Right lobe of liver (tissue), 6 donors: ENCODE measurements around the gene MTHFR. TPM values are rescaled to one million over a fixed set of nuclear protein-coding genes. Genes with fewer than 3 reads are reported as not detected.

ENCODE experiments used
- ATAC-seq, 4 donors: fragments of 200-7000 bp; cut with Tn5 transposase; one replicate each; pipeline ENCODE4 v1.9.1; 2020; ENCODE audit warnings: mild to moderate bottlenecking in 4 of 4, moderate library complexity in 4 of 4
- DNase-seq, 3 donors: peaks; one replicate each; pipeline ENCODE4 v3.0.0-alpha.2; 2020
- H3K27ac ChIP-seq, 3 donors: fragments of 200-600 bp; one replicate each; pipeline ENCODE4 v1.8.0; 2022
- H3K27me3 ChIP-seq, 2 donors: fragments of 200-600 bp; one replicate each; pipeline ENCODE4 v1.8.0; 2022
- H3K36me3 ChIP-seq, 4 donors: fragments of 200-600 bp; sonication (generic) in 1 of 4; one replicate each; pipeline versions ENCODE4 v1.5.1 to v1.8.0; 2017 to 2022; ENCODE audit warnings: control low read depth in 1 of 4
- H3K4me1 ChIP-seq, 4 donors: fragments of 200-600 bp; sonication (generic) in 1 of 4; one replicate each; pipeline versions ENCODE4 v1.5.1 to v1.8.0; 2017 to 2022; ENCODE audit warnings: control low read depth in 1 of 4
- H3K4me3 ChIP-seq, 3 donors: fragments of 200-600 bp; one replicate each; pipeline ENCODE4 v1.8.0; 2022
- H3K9me3 ChIP-seq, 4 donors: fragments of 200-600 bp; sonication (generic) in 1 of 4; one replicate each; pipeline versions ENCODE4 v1.5.1 to v1.8.0; 2017 to 2022; ENCODE audit warnings: control low read depth in 1 of 4
- POLR2A ChIP-seq: fragments of 450-650 bp; IDR thresholded peaks from one replicate; pipeline ENCODE4 v1.6.1; 2017; ENCODE audit warnings: antibody characterized with exemption, mild to moderate bottlenecking
- WGBS: methylation state at CpG from one replicate; pipeline ENCODE4 v1.1.6; 2018; ENCODE audit warnings: low coverage, low lambda C conversion rate; ENCODE audit not compliant: insufficient coverage; ENCODE audit errors: missing lambda C conversion rate; 5-methylcytosine and 5-hydroxymethylcytosine counted together
- intact Hi-C, 2 donors: fragments of 100-400 bp; cut with DNase I; formaldehyde crosslinking; loops; one replicate each; pipeline versions ENCODE4 v1.11.2 to v1.14.1; 2022
- long read RNA-seq: library from polyadenylated mRNA; unstranded; transcript quantifications from one replicate; pipeline ENCODE4 v2.0.0, GENCODE V29; 2019
- total RNA-seq, 6 experiments: library from RNA; depleted of rRNA in 2 of 6; stranded (reverse); fragments of >200 nt in 2 of 6; fragmentation: NEBNext Ultra II Directional in 3 of 6; extraction: Animal tissue kit (Norgen Biotek cat#: 25700) in 3 of 6; gene quantifications; one replicate each; pipeline versions ENCODE4 v1.1.0 to v1.2.4, GENCODE V29; 2016 to 2023
- TF ChIP-seq, protein P1 (sequence below), 4 donors: fragments of 200-600 bp in 3 of 4; fragments of 450-650 bp in 1 of 4; IDR thresholded peaks; one replicate each; pipeline versions ENCODE4 v1.5.1 to v1.8.0; 2016 to 2022; ENCODE audit warnings: antibody characterized with exemption in 4 of 4, mild to moderate bottlenecking in 2 of 4
- donor health status: DM: no; HTN: yes; CAD: no.
- donor health status: DM: no; HTN: no; CAD: no.
- donor health status: DM: no; HTN: no; CAD: no.
- donor health status: DM: no; HTN: yes; CAD: no.
- donor health status: DM: no; HTN: yes; CAD: no.

The MTHFR gene
- 10 to 100 TPM; 10.6 to 20.1 (median 15.6) TPM for total RNA-seq
- long read RNA-seq, partial matches to known transcripts, result 0 of 1 reads
- long read RNA-seq, other reads (novel, unspliced or antisense), result 1 of 1 reads

DNA sequence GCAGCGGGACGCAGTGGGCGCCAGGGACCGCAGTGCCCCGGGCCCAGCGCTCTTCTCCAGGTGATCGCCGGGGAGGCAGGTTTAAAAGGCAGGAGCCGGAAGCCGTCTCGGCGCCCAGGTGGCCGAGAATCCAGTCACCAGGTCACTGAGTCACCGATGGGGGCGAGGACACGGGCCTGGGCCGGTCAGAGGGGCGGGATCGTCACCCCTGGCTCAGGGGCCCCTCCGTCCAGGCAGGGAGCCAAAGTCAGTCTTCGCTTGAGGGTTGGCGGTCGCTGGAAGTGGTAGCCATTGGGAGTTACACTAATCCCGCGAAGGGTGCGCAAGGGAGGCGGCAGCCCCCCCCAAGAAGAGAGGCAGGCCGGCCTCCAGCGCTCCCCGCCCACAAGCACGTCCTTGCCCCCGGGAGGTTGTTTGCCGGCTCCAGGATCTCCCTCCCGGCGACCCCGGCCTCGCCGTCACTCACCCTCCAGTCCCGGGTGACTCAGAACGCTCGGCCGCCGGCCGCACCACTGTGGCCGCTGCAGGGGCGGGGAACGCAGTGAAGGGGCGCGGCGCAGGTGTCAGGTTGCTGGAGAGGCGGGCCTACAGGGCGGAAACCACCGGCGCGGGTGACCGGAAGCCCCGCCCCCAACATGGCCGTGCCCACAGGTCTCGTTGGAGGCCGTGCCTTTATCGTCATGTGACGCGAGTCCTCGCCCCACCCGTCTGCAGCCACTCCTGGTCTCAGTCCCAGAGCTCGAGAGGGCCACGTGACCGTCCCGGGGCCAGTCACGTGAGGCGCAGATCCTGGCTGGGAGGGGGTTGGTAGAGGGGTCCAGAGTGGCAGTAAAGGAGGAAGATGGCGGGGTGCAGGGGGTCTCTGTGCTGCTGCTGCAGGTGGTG is at the start of gene MTHFR, which contains the start of gene CLCN6:
Gene MTHFR (minus strand): TSS at position 543 of the 885 bp plus-strand sequence. CDS start 2,848 bp downstream, outside the sequence.
Gene CLCN6 (plus strand): TSS at position 770 of the 885 bp plus-strand sequence. CDS start 72 bp downstream, at position 842.
- Histone ChIP-seq H3K9me3 (no peaks in the 10 kb centered on the region), H3K4me3 (peak within 1 kb of the TSS; percentile 63 to 75 (median 64)), H3K27me3 (no peaks in the 10 kb centered on the region), H3K36me3 (peaks cover 0 to 19% (median 3%) of the 10 kb centered on the region in 4 donors), H3K4me1 (peaks cover 0 to 41% (median 23%) of the 10 kb centered on the region in 4 donors), H3K27ac (peak within 1 kb of the TSS; percentile 96 to 100 (median 97))
- DNase-seq (peak; percentile 100), ATAC-seq (peak; percentile 78 to 91 (median 88))
- peak; percentile 98 for TF ChIP-seq POLR2A
- TF ChIP-seq, protein P1, sequence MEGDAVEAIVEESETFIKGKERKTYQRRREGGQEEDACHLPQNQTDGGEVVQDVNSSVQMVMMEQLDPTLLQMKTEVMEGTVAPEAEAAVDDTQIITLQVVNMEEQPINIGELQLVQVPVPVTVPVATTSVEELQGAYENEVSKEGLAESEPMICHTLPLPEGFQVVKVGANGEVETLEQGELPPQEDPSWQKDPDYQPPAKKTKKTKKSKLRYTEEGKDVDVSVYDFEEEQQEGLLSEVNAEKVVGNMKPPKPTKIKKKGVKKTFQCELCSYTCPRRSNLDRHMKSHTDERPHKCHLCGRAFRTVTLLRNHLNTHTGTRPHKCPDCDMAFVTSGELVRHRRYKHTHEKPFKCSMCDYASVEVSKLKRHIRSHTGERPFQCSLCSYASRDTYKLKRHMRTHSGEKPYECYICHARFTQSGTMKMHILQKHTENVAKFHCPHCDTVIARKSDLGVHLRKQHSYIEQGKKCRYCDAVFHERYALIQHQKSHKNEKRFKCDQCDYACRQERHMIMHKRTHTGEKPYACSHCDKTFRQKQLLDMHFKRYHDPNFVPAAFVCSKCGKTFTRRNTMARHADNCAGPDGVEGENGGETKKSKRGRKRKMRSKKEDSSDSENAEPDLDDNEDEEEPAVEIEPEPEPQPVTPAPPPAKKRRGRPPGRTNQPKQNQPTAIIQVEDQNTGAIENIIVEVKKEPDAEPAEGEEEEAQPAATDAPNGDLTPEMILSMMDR (IDR thresholded peaks at IDR 0.05), result no peak
- 0% methylated on average over 30 of the region's 72 CpGs for WGBS
- intact Hi-C loops, result no loop called here

DNA sequence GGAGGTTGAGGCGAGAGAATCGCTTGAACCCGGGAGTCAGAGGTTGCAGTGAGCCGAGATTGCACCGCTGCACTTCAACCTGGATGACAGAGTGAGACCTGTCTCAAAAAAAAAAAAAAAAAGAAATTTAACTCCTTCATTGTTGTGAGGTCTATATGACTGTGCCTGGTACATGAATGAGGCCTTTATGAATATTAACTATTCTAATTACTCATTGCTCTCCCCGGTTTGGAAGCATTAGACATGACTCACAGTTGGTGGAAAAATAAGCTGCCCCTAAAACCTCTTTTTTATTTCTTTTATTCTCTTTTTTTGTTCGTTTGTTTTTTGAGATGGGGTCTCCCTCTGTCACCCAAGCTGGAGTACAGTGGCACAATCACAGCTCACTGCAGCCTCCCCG is 49.7 kb upstream of the MTHFR start:
- Histone ChIP-seq H3K36me3 (no peaks in the 10 kb centered on the region), H3K4me3 (no peak overlapping the region), H3K27ac (no peak overlapping the region), H3K9me3 (no peaks in the 10 kb centered on the region), H3K27me3 (peaks cover 10 to 16% of the 10 kb centered on the region in 2 donors), H3K4me1 (peaks cover 0 to 3% (median 0%) of the 10 kb centered on the region in 4 donors)
- intact Hi-C loops, result no loop called here
- 42% methylated on average over 8 of the region's 8 CpGs for WGBS
- no peak for TF ChIP-seq POLR2A
- TF ChIP-seq, protein P1 (IDR thresholded peaks at IDR 0.05), result no peak
- DNase-seq (no peak), ATAC-seq (no peak)

DNA sequence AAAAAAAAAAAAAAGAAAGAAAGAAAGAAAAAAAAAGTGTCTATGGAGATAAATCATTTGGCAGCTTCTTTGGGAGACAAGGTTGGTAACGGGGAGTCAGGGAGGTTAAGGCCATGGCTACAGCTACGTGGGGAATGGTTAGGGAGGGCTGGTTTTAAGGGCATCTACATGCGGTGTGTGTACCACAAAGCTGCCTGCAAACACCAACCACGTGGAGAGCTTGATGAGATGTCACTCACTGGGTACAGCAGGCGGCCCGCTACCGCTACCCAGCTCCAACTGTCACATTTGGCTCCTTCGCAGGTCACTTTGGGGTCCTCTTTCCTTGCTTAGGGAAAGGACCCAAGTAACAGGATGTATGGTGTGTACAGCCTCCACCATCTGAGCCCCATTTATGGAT is 48.8 kb upstream of the MTHFR start:
- H3K36me3 ChIP-seq, result no peaks in the 10 kb centered on the region
- no peaks in the 10 kb centered on the region for H3K9me3 ChIP-seq
- H3K4me3 ChIP-seq, result no peak overlapping the region
- TF ChIP-seq, protein P1 (IDR thresholded peaks at IDR 0.05), result no peak
- no peak for TF ChIP-seq POLR2A
- ATAC-seq, result no peak
- H3K27ac ChIP-seq, result no peak overlapping the region
- H3K27me3 ChIP-seq, result peaks cover 9 to 11% of the 10 kb centered on the region in 2 donors
- no peak for DNase-seq
- H3K4me1 ChIP-seq, result peaks cover 0 to 3% (median 0%) of the 10 kb centered on the region in 4 donors
- intact Hi-C loops, result no loop called here
- 59% methylated on average over 8 of the region's 8 CpGs for WGBS

DNA sequence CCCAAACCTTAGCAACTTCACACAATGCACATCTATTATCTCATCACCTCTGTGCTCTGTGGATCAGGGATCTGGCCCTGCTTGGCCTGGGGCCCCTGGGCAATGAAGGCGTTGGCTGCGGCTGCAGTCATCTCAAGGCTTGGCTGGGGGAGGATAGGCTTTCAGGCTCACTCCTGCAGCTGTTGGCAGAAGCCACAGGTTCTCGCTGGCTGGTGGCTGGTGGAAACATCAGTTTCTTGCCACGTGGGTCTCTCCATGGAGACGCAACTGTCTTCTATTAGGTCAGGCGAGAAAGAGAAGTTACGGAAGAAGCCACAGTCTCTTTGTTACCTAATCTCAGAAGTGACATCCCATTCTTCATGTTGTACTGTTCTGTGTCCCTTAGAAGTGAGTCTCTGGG is 45.4 kb upstream of the MTHFR start:
- intact Hi-C loops, result no loop called here
- H3K4me3 ChIP-seq, result no peak overlapping the region
- no peaks in the 10 kb centered on the region for H3K27me3 ChIP-seq
- H3K27ac ChIP-seq, result no peak overlapping the region
- ATAC-seq (no peak), DNase-seq (no peak)
- no peaks in the 10 kb centered on the region for H3K4me1 ChIP-seq
- no peaks in the 10 kb centered on the region for H3K36me3 ChIP-seq
- TF ChIP-seq, protein P1 (IDR thresholded peaks at IDR 0.05), result no peak
- TF ChIP-seq POLR2A, result no peak
- no peaks in the 10 kb centered on the region for H3K9me3 ChIP-seq
- 53% methylated on average over 4 of the region's 7 CpGs for WGBS
